Measurements from ENCODE around the gene LTBR.

LTBR gene

GRCh38 chr12:6363010-6363329 lies 21.0 kb upstream of the LTBR start:
- no peaks in the 10 kb centered on the region for H3K27me3 ChIP-seq (ENCODE audit: low read length)
- H3K9ac ChIP-seq (ENCODE audit: low read length): no peak overlapping the region
- no peak overlapping the region for H3K4me3 ChIP-seq (ENCODE audit: insufficient read depth, low read length, poor library complexity, severe bottlenecking)
- H4K20me1 ChIP-seq (ENCODE audit: low read depth, low read length): no peaks in the 10 kb centered on the region
- H3K4me2 ChIP-seq (ENCODE audit: low read depth, low read length, poor library complexity, severe bottlenecking): peak overlapping the region; percentile 45
- H3K27ac ChIP-seq (ENCODE audit: low read depth, low read length): no peak overlapping the region
- no peaks in the 10 kb centered on the region for H3K36me3 ChIP-seq (ENCODE audit: low read length)
- no peaks in the 10 kb centered on the region for H3F3A ChIP-seq (ENCODE audit: insufficient read depth)
- no peak overlapping the region for H2AFZ ChIP-seq (ENCODE audit: low read depth, low read length, severe bottlenecking)
- no peaks in the 10 kb centered on the region for H3K9me3 ChIP-seq (ENCODE audit: insufficient read depth, low read length)
- TF ChIP-seq EZH2phosphoT487 (conservative IDR thresholded peaks at IDR 0.05; ENCODE audit: low read length) (no peak), CTCF (IDR thresholded peaks at IDR 0.05; ENCODE audit: insufficient read depth, low read length, poor library complexity, severe bottlenecking) (no peak)
- H3K9me2 ChIP-seq (replicated peaks; ENCODE audit: insufficient read depth, low read length): no peaks in the 10 kb centered on the region
- no peaks in the 10 kb centered on the region for H3K79me2 ChIP-seq (ENCODE audit: insufficient read depth, low read length)

- H3K27ac ChIP-seq (ENCODE audit: low read depth, low read length): no peak overlapping the region
- peak overlapping the region; percentile 88 for H2AFZ ChIP-seq (ENCODE audit: low read depth, low read length, severe bottlenecking)
- H4K20me1 ChIP-seq (ENCODE audit: low read depth, low read length): no peaks in the 10 kb centered on the region
- H3K9me3 ChIP-seq (ENCODE audit: insufficient read depth, low read length): no peaks in the 10 kb centered on the region
- H3K9ac ChIP-seq (ENCODE audit: low read length): no peak overlapping the region
- no peaks in the 10 kb centered on the region for H3K79me2 ChIP-seq (ENCODE audit: insufficient read depth, low read length)
- H3K4me3 ChIP-seq (ENCODE audit: insufficient read depth, low read length, poor library complexity, severe bottlenecking): no peak overlapping the region
- TF ChIP-seq CTCF (IDR thresholded peaks at IDR 0.05; ENCODE audit: insufficient read depth, low read length, poor library complexity, severe bottlenecking) (no peak), EZH2phosphoT487 (conservative IDR thresholded peaks at IDR 0.05; ENCODE audit: low read length) (no peak)
- no peaks in the 10 kb centered on the region for H3K27me3 ChIP-seq (ENCODE audit: low read length)
- no peaks in the 10 kb centered on the region for H3K9me2 ChIP-seq (replicated peaks; ENCODE audit: insufficient read depth, low read length)
- H3F3A ChIP-seq (ENCODE audit: insufficient read depth): no peaks in the 10 kb centered on the region
- H3K4me2 ChIP-seq (ENCODE audit: low read depth, low read length, poor library complexity, severe bottlenecking): peak overlapping the region; percentile 45
- H3K36me3 ChIP-seq (ENCODE audit: low read length): no peaks in the 10 kb centered on the region
Measured at GRCh38 chr12:6363330-6364043, 20.5 kb upstream of the LTBR start.

GRCh38 chr12:6364044-6364374 lies 20.0 kb upstream of the LTBR start:
- Histone ChIP-seq H3K36me3 (ENCODE audit: low read length) (no peaks in the 10 kb centered on the region), H3K4me2 (ENCODE audit: low read depth, low read length, poor library complexity, severe bottlenecking) (no peak overlapping the region), H3F3A (ENCODE audit: insufficient read depth) (no peaks in the 10 kb centered on the region), H3K9me3 (ENCODE audit: insufficient read depth, low read length) (no peaks in the 10 kb centered on the region), H4K20me1 (ENCODE audit: low read depth, low read length) (no peaks in the 10 kb centered on the region), H3K27me3 (ENCODE audit: low read length) (no peaks in the 10 kb centered on the region), H3K4me3 (ENCODE audit: insufficient read depth, low read length, poor library complexity, severe bottlenecking) (no peak overlapping the region), H2AFZ (ENCODE audit: low read depth, low read length, severe bottlenecking) (no peak overlapping the region), H3K9me2 (replicated peaks; ENCODE audit: insufficient read depth, low read length) (no peaks in the 10 kb centered on the region), H3K27ac (ENCODE audit: low read depth, low read length) (no peak overlapping the region), H3K9ac (ENCODE audit: low read length) (no peak overlapping the region), H3K79me2 (ENCODE audit: insufficient read depth, low read length) (no peaks in the 10 kb centered on the region)
- TF ChIP-seq EZH2phosphoT487 (conservative IDR thresholded peaks at IDR 0.05; ENCODE audit: low read length) (no peak), CTCF (IDR thresholded peaks at IDR 0.05; ENCODE audit: insufficient read depth, low read length, poor library complexity, severe bottlenecking) (no peak)

All from SU-DHL-6 (cell line).